GM12878 (cell line): ENCODE results near the gene TNKS2. TPM values are rescaled to one million over a fixed set of nuclear protein-coding genes. Genes with fewer than 3 reads are reported as not detected.

ENCODE experiments used
- ATAC-seq: fragments of 200-7000 bp; cut with Tn5 transposase; 3 replicates; pipeline ENCODE4 v1.9.1; 2020; ENCODE audit warnings: mild to moderate bottlenecking, moderate library complexity
- BruUV-seq: library from RNA; stranded (reverse); fragments of 400-500 nt; replicated peaks from 2 replicates; lab custom pipeline; 2021; lab: Mats Ljungman, UMichigan
- CTCF ChIA-PET: fragments of 300-600 bp; sonication (Branson Sonifier 250); formaldehyde crosslinking; extraction: SDS; loops from one replicate; lab custom pipeline; 2021; ENCODE audit warnings: inconsistent platforms; lab: Yijun Ruan, JAX
- POLR2A ChIA-PET: fragments of 350-600 bp; formaldehyde crosslinking; extraction: SDS; loops from one replicate; lab custom pipeline; 2021; ENCODE audit warnings: inconsistent platforms; lab: Charles Lee
- RAD21 ChIA-PET: fragments of 300-600 bp; sonication (Branson Sonifier 250); formaldehyde crosslinking; loops from one replicate; lab custom pipeline; 2023; ENCODE audit warnings: antibody characterized with exemption; ENCODE audit not compliant: unreplicated experiment; lab: Charles Lee
- SMC1A ChIA-PET: fragments of 300-600 bp; sonication (Branson Sonifier 250); formaldehyde crosslinking; loops from one replicate; lab custom pipeline; 2023; ENCODE audit not compliant: unreplicated experiment, uncharacterized antibody; lab: Charles Lee
- DNase-seq: peaks from one replicate; pipeline ENCODE4 v3.0.0-alpha.2; 2011; ENCODE audit warnings: low read depth, low spot score
- FAIRE-seq: peaks from 3 replicates; lab custom pipeline; 2011; peaks lifted over from hg19 to GRCh38; lab: Jason Lieb, UNC
- H2AFZ ChIP-seq: 2 replicates; pipeline ENCODE4 v1.6.0; 2011; ENCODE audit warnings: low read depth, low read length, control low read depth; ENCODE audit not compliant: control insufficient read depth
- H3K27ac ChIP-seq: 2 replicates; pipeline ENCODE4 v1.5.1; 2011; ENCODE audit warnings: control low read depth; ENCODE audit not compliant: control insufficient read depth, insufficient read depth
- H3K27me3 ChIP-seq, 2 experiments: replicated peaks in 1 of 2; 2 replicates each; pipeline versions ENCODE4 v1.6.0 to v1.6.1; 2011; ENCODE audit warnings: low read length in 1 of 2; ENCODE audit not compliant: control insufficient read depth in 2 of 2, insufficient read depth in 2 of 2
- H3K36me3 ChIP-seq, 2 experiments: 2 replicates each; pipeline ENCODE4 v1.5.1; 2011; ENCODE audit warnings: low read length in 1 of 2; ENCODE audit not compliant: control insufficient read depth in 2 of 2, insufficient read depth in 2 of 2
- H3K4me1 ChIP-seq: 2 replicates; pipeline ENCODE4 v1.6.1; 2011; ENCODE audit warnings: mild to moderate bottlenecking, low read length, moderate library complexity, mixed read lengths; ENCODE audit not compliant: control insufficient read depth, insufficient read depth
- H3K4me2 ChIP-seq: 2 replicates; pipeline ENCODE4 v1.6.0; 2011; ENCODE audit warnings: control low read depth; ENCODE audit not compliant: control insufficient read depth, insufficient read depth
- H3K4me3 ChIP-seq: fragments of 200-600 bp; sonication (generic); 2 replicates; pipeline ENCODE4 v1.5.1; 2016
- H3K79me2 ChIP-seq: 2 replicates; pipeline ENCODE4 v1.6.0; 2011; ENCODE audit warnings: low read length; ENCODE audit not compliant: control insufficient read depth, insufficient read depth
- H3K9ac ChIP-seq: 2 replicates; pipeline ENCODE4 v1.8.0; 2011; ENCODE audit warnings: low read length, control low read depth, mixed read lengths; ENCODE audit not compliant: control insufficient read depth, insufficient read depth
- H3K9me3 ChIP-seq: replicated peaks from 3 replicates; pipeline ENCODE4 v1.5.1; 2011; ENCODE audit warnings: mild to moderate bottlenecking, low read length; ENCODE audit not compliant: control insufficient read depth, insufficient read depth
- H4K20me1 ChIP-seq: 2 replicates; pipeline ENCODE4 v1.6.0; 2011; ENCODE audit not compliant: control insufficient read depth, insufficient read depth
- CEBPB ChIP-seq, 2 experiments: fragments of 150-350 bp in 1 of 2; IDR thresholded peaks; 2 replicates each; pipeline ENCODE4 v1.6.1; 2012 to 2014; ENCODE audit warnings: low read depth in 2 of 2, low read length in 2 of 2, borderline replicate concordance in 1 of 2, inconsistent platforms in 1 of 2
- KLF5 ChIP-seq: fragments of 450-650 bp; IDR thresholded peaks from 2 replicates; pipeline ENCODE4 v1.6.1; 2014; ENCODE audit warnings: mild to moderate bottlenecking; ENCODE audit not compliant: partially characterized antibody
- POU2F2 ChIP-seq: IDR thresholded peaks from 3 replicates; pipeline ENCODE4 v1.6.1; 2011; ENCODE audit warnings: low read depth, mild to moderate bottlenecking, low read length, borderline replicate concordance
- SPI1 ChIP-seq: IDR thresholded peaks from 2 replicates; pipeline ENCODE4 v1.6.1; 2011; ENCODE audit warnings: low read depth, mild to moderate bottlenecking, low read length, moderate library complexity, borderline replicate concordance; ENCODE audit not compliant: insufficient read depth
- STAT3 ChIP-seq: IDR thresholded peaks from 2 replicates; pipeline ENCODE4 v1.6.1; 2011; ENCODE audit warnings: low read depth, low read length, improper control_type of control experiment
- SUPT20H ChIP-seq: IDR thresholded peaks from 2 replicates; pipeline ENCODE4 v1.6.1; 2011; ENCODE audit warnings: low read depth, mild to moderate bottlenecking, low read length, moderate library complexity, borderline replicate concordance; ENCODE audit not compliant: control insufficient read depth
- WGBS: methylation state at CpG from one replicate; pipeline ENCODE4 v1.1.6; 2016; ENCODE audit warnings: low lambda C conversion rate; ENCODE audit not compliant: insufficient replicate concordance, insufficient coverage; ENCODE audit errors: missing lambda C conversion rate; 5-methylcytosine and 5-hydroxymethylcytosine counted together
- in situ Hi-C: fragments of 300-500 bp; cut with MboI; formaldehyde crosslinking; loops from 9 replicates; pipeline ENCODE4 v1.14.3; 2018; ENCODE audit warnings: mixed read lengths
- intact Hi-C: fragments of 100-400 bp; cut with micrococcal nuclease; formaldehyde crosslinking; loops from one replicate; pipeline ENCODE4 v1.14.2; 2022; ENCODE audit not compliant: unreplicated experiment
- polyA plus RNA-seq, 11 experiments: library from polyadenylated mRNA; depleted of rRNA in 4 of 11; unstranded in 6 of 11; stranded (reverse) in 5 of 11; fragments of >200 nt; fragmentation: Nextera tagmentation in 4 of 11; fragmentation: Illumina TruSeq in 1 of 11; extraction: Ambion mirVana in 4 of 11; extraction: Trizol in 1 of 11; gene quantifications; 1 replicate in 1 of 11; 2 replicates in 10 of 11; pipeline versions ENCODE4 v1.2.1 to v1.2.3, GENCODE V29; 2011 to 2016; ENCODE audit warnings: inconsistent platforms in 2 of 11, missing spikeins in 2 of 11, low read depth in 1 of 11
- total RNA-seq, 4 experiments: library from RNA; depleted of rRNA in 3 of 4; stranded (reverse); fragments of >200 nt in 3 of 4; fragmentation: Illumina TruSeq in 1 of 4; extraction: Trizol in 1 of 4; gene quantifications; 2 replicates each; pipeline versions ENCODE4 v1.2.1 to v1.2.3, GENCODE V29; 2013 to 2021
- TF ChIP-seq, protein P1 (sequence below): fragments of 450-650 bp; IDR thresholded peaks from 2 replicates; pipeline ENCODE4 v1.6.1; 2017; ENCODE audit warnings: borderline replicate concordance

The TNKS2 gene
- total and polyA plus RNA-seq, 10 of the 15 experiments (the other 5 are each of a cell fraction or from before 2014, with no cell fraction given) = 2.9 to 24.2 (median 6.9) TPM

DNA sequence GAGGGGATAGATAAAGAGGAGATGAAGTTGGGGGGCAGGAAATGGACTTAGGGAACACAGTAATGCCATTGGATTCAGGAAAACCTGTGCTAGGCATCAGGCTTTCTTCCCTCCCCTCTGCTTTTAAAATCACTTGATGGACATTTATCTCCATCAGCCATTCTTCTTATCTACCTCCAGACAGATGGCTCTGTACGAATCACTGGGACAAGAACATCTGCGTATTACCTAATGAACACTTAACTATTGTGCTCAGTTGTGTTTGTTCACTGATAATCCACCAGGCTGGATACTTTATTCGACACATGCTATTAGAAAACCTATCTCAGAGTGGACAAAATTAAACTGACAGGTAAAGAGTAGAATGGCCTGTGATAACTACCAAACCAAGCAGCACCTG is 40.0 kb downstream of the TNKS2 start:
- Histone ChIP-seq H2AFZ (no peak overlapping the region), H3K27ac (no peak overlapping the region), H3K4me1 (no peaks in the 10 kb centered on the region), H3K9me3 (no peaks in the 10 kb centered on the region), H4K20me1 (no peaks in the 10 kb centered on the region), H3K4me3 (no peak overlapping the region), H3K27me3 (no peaks in the 10 kb centered on the region), H3K9ac (no peak overlapping the region), H3K36me3 (peaks cover 0 to 17% of the 10 kb centered on the region in 2 experiments; a peak in 2 of 4 replicates), H3K4me2 (no peak overlapping the region), H3K79me2 (no peaks in the 10 kb centered on the region)
- DNase-seq (no peak), ATAC-seq (no peak), FAIRE-seq (no peak)
- intact Hi-C loops (no loop called here), in situ Hi-C loops (no loop called here)
- WGBS = 81% methylated on average over 3 of the region's 3 CpGs
- no TSS peak for BruUV-seq
- ChIA-PET SMC1A (no interaction called here), POLR2A (no interaction called here), CTCF (no interaction called here), RAD21 (no interaction called here)
- TF ChIP-seq CEBPB (IDR thresholded peaks at IDR 0.05; ENCODE audit: borderline replicate concordance in 1 of 2, low read depth in 2 of 2, low read length in 2 of 2) = no peak
- TF ChIP-seq KLF5 = no peak
- TF ChIP-seq SUPT20H = no peak
- TF ChIP-seq POU2F2 = no peak

GRCh38 chr10:91843083-91843482 is 44.9 kb downstream of the TNKS2 start:
- ChIA-PET RAD21 (interaction anchor here (1.0 kb wide), 1 partner anchor 21 kb away, joined by 3 read pairs; no protein-coding TSS in a partner anchor), POLR2A (no interaction called here), CTCF (interaction anchor here (0.8 kb wide), 1 partner anchor 84 kb away, joined by 3 read pairs; no protein-coding TSS in a partner anchor), SMC1A (interaction anchor here (0.7 to 1.6 kb wide), 2 partner anchors 10 to 84 kb away, joined by 3 to 9 read pairs; no protein-coding TSS in a partner anchor)
- Histone ChIP-seq H2AFZ (no peak overlapping the region), H4K20me1 (no peaks in the 10 kb centered on the region), H3K79me2 (no peaks in the 10 kb centered on the region), H3K9ac (no peak overlapping the region), H3K4me3 (no peak overlapping the region), H3K36me3 (peaks cover 0 to 15% of the 10 kb centered on the region in 2 experiments; a peak in 3 of 4 replicates), H3K4me1 (no peaks in the 10 kb centered on the region), H3K9me3 (no peaks in the 10 kb centered on the region), H3K27me3 (no peaks in the 10 kb centered on the region), H3K4me2 (no peak overlapping the region), H3K27ac (no peak overlapping the region)
- intact Hi-C loops = no loop called here
- BruUV-seq = no TSS peak
- FAIRE-seq (no peak), ATAC-seq (no peak), DNase-seq (no peak)
- no peak for TF ChIP-seq SPI1
- TF ChIP-seq STAT3 = no peak
- TF ChIP-seq, protein P1, sequence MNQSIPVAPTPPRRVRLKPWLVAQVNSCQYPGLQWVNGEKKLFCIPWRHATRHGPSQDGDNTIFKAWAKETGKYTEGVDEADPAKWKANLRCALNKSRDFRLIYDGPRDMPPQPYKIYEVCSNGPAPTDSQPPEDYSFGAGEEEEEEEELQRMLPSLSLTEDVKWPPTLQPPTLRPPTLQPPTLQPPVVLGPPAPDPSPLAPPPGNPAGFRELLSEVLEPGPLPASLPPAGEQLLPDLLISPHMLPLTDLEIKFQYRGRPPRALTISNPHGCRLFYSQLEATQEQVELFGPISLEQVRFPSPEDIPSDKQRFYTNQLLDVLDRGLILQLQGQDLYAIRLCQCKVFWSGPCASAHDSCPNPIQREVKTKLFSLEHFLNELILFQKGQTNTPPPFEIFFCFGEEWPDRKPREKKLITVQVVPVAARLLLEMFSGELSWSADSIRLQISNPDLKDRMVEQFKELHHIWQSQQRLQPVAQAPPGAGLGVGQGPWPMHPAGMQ = no peak
- in situ Hi-C loops = no loop called here
